Hepatocyte (in vitro differentiated cells): ENCODE measurements around the gene TSPAN9. TPM values are rescaled to one million over a fixed set of nuclear protein-coding genes. Genes with fewer than 3 reads are reported as not detected.

Experiments
- DNase-seq: peaks from one replicate; pipeline ENCODE4 v3.0.0-alpha.2; 2016; ENCODE audit warnings: low spot score
- H2AFZ ChIP-seq: fragments of 200-600 bp; sonication (generic); 2 replicates; pipeline ENCODE4 v1.6.0; 2016; ENCODE audit warnings: antibody characterized with exemption, mild to moderate bottlenecking
- H3K27ac ChIP-seq: fragments of 200-600 bp; sonication (generic); 2 replicates; pipeline ENCODE4 v1.5.1; 2016; ENCODE audit warnings: mild to moderate bottlenecking
- H3K27me3 ChIP-seq: fragments of 200-600 bp; sonication (generic); 2 replicates; pipeline ENCODE4 v1.6.1; 2016
- H3K36me3 ChIP-seq: fragments of 200-600 bp; sonication (generic); replicated peaks from 2 replicates; pipeline ENCODE4 v1.5.1; 2016; ENCODE audit warnings: low read depth; ENCODE audit not compliant: insufficient read depth
- H3K4me1 ChIP-seq: fragments of 200-600 bp; sonication (generic); 2 replicates; pipeline ENCODE4 v1.5.1; 2016; ENCODE audit warnings: mild to moderate bottlenecking, moderate library complexity; ENCODE audit not compliant: insufficient read depth
- H3K4me2 ChIP-seq: fragments of 200-600 bp; sonication (generic); 2 replicates; pipeline ENCODE4 v1.6.0; 2016
- H3K4me3 ChIP-seq: fragments of 200-600 bp; sonication (generic); 2 replicates; pipeline ENCODE4 v1.5.1; 2016; ENCODE audit warnings: mild to moderate bottlenecking
- H3K79me2 ChIP-seq: fragments of 200-600 bp; sonication (generic); 2 replicates; pipeline ENCODE4 v1.6.0; 2017; ENCODE audit warnings: mild to moderate bottlenecking
- H3K9me2 ChIP-seq: fragments of 200-600 bp; sonication (generic); replicated peaks from 2 replicates; pipeline ENCODE4 v1.6.0; 2017; ENCODE audit warnings: mild to moderate bottlenecking; ENCODE audit not compliant: insufficient read depth
- H3K9me3 ChIP-seq: fragments of 200-600 bp; sonication (generic); 2 replicates; pipeline ENCODE4 v1.5.1; 2016; ENCODE audit warnings: low read depth, mild to moderate bottlenecking
- H4K20me1 ChIP-seq: fragments of 200-600 bp; sonication (generic); 2 replicates; pipeline ENCODE4 v1.6.0; 2016; ENCODE audit warnings: mild to moderate bottlenecking; ENCODE audit not compliant: insufficient read depth, poor library complexity, severe bottlenecking
- EZH2 ChIP-seq: fragments of 200-600 bp; sonication (generic); IDR thresholded peaks from 2 replicates; pipeline ENCODE4 v1.6.1; 2016; ENCODE audit warnings: antibody characterized with exemption, mild to moderate bottlenecking, borderline replicate concordance
- EZH2phosphoT487 ChIP-seq: fragments of 200-600 bp; sonication (generic); IDR thresholded peaks from one replicate; pipeline ENCODE4 v1.6.1; 2018; ENCODE audit warnings: antibody characterized with exemption, mild to moderate bottlenecking, low read depth, moderate library complexity; ENCODE audit not compliant: unreplicated experiment, severe bottlenecking
- WGBS: methylation state at CpG from one replicate; pipeline ENCODE4 v1.1.6; 2016; ENCODE audit warnings: low lambda C conversion rate; ENCODE audit errors: missing lambda C conversion rate; 5-methylcytosine and 5-hydroxymethylcytosine counted together
- polyA plus RNA-seq: library from polyadenylated mRNA; unstranded; fragments of >200 nt; fragmentation: Nextera tagmentation; extraction: Ambion mirVana; gene quantifications from 2 replicates; pipeline ENCODE4 v1.2.1, GENCODE V29; 2016
- total RNA-seq: library from RNA; depleted of rRNA; stranded (reverse); fragments of >200 nt; gene quantifications from 2 replicates; pipeline ENCODE4 v1.2.3, GENCODE V29; 2014
- TF ChIP-seq, protein P1 (sequence below): fragments of 200-600 bp; sonication (generic); IDR thresholded peaks from 2 replicates; pipeline ENCODE4 v1.5.1; 2016; ENCODE audit warnings: antibody characterized with exemption, mild to moderate bottlenecking; ENCODE audit not compliant: poor library complexity

TSPAN9 gene
- total and polyA plus RNA-seq, 2 experiments from 2014 or later, result 16.6 to 38.6 TPM

GRCh38 chr12:3320881-3321509 lies 243.8 kb downstream of the TSPAN9 start:
- Histone ChIP-seq H3K36me3 (no peaks in the 10 kb centered on the region), H3K9me3 (no peaks in the 10 kb centered on the region), H3K9me2 (no peaks in the 10 kb centered on the region), H3K4me3 (no peak overlapping the region), H4K20me1 (no peaks in the 10 kb centered on the region), H3K79me2 (no peaks in the 10 kb centered on the region), H3K27ac (no peak overlapping the region), H3K4me2 (no peak overlapping the region), H3K4me1 (no peaks in the 10 kb centered on the region), H3K27me3 (no peaks in the 10 kb centered on the region), H2AFZ (no peak overlapping the region)
- 88% methylated on average over 17 of the region's 17 CpGs for WGBS
- DNase-seq, result no peak
- TF ChIP-seq, protein P1, sequence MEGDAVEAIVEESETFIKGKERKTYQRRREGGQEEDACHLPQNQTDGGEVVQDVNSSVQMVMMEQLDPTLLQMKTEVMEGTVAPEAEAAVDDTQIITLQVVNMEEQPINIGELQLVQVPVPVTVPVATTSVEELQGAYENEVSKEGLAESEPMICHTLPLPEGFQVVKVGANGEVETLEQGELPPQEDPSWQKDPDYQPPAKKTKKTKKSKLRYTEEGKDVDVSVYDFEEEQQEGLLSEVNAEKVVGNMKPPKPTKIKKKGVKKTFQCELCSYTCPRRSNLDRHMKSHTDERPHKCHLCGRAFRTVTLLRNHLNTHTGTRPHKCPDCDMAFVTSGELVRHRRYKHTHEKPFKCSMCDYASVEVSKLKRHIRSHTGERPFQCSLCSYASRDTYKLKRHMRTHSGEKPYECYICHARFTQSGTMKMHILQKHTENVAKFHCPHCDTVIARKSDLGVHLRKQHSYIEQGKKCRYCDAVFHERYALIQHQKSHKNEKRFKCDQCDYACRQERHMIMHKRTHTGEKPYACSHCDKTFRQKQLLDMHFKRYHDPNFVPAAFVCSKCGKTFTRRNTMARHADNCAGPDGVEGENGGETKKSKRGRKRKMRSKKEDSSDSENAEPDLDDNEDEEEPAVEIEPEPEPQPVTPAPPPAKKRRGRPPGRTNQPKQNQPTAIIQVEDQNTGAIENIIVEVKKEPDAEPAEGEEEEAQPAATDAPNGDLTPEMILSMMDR, result no peak
- no peak for TF ChIP-seq EZH2phosphoT487
- TF ChIP-seq EZH2, result no peak

DNA sequence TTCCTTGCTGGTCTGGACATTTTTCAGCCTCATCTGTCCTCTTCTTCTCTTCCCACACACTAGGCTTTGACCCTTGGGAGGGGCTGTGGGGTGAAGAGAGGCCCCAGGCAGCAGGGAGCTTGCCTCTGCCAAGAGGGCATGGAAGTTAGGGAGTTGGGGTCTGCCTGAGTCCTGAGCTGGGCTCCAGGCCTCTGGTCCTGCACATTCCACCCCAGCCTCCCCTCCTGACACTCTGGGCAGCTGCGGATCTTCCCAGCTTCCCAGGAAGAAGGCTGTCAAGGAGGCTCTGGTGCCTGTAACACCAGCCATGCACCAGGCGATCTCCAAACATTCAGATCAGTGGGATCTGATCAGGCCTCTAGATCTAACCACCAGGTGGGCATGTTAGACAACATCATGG lies 244.7 kb downstream of the TSPAN9 start:
- Histone ChIP-seq H3K4me2 (no peak overlapping the region), H3K27ac (no peak overlapping the region), H3K79me2 (no peaks in the 10 kb centered on the region), H3K27me3 (no peaks in the 10 kb centered on the region), H3K4me3 (no peak overlapping the region), H4K20me1 (no peaks in the 10 kb centered on the region), H2AFZ (no peak overlapping the region), H3K4me1 (no peaks in the 10 kb centered on the region), H3K36me3 (no peaks in the 10 kb centered on the region), H3K9me2 (no peaks in the 10 kb centered on the region), H3K9me3 (no peaks in the 10 kb centered on the region)
- 86% methylated on average over 2 of the region's 2 CpGs for WGBS
- no peak for DNase-seq
- TF ChIP-seq EZH2 (no peak), EZH2phosphoT487 (no peak)
- TF ChIP-seq, protein P1, result no peak

DNA sequence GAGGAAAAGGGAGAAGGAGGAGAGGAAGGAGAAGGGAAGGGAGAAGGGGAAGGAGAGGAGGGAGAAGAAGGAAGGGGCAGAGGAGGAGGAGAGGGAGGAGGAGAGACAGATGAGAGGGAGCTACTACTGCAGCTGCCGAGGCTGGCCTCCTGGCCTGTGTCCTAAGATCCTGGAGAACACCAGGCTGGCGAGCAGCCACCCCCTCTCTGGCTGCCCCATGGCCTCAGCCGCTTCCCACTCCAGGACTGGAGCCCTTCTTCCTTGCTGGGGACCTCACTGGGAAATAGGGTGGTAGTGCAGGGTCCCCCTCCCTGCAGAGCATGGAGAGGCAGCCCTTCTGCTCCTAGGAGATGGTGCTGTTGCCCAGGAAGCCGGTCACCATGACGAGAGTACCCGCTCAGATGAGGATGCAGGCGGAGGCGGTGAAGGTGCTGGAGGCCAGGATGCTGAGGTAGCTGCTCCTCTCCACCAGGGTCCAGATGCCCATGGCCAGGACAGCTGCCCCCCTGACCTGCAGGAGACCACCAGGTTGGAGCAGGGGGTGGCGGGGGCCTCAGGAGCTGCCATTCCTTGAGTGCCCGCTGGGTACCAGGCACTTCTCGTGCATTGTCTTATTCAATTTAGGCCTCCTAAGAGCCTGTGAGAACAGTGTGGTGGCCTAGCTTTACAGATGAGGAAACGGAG lies 246.0 kb downstream of the TSPAN9 start:
- Histone ChIP-seq H3K9me2 (no peaks in the 10 kb centered on the region), H3K4me2 (no peak overlapping the region), H2AFZ (no peak overlapping the region), H3K36me3 (no peaks in the 10 kb centered on the region), H3K4me1 (no peaks in the 10 kb centered on the region), H4K20me1 (no peaks in the 10 kb centered on the region), H3K9me3 (no peaks in the 10 kb centered on the region), H3K79me2 (no peaks in the 10 kb centered on the region), H3K4me3 (no peak overlapping the region), H3K27me3 (no peaks in the 10 kb centered on the region), H3K27ac (no peak overlapping the region)
- TF ChIP-seq EZH2phosphoT487 (no peak), EZH2 (no peak)
- TF ChIP-seq, protein P1, result no peak
- 93% methylated on average over 12 of the region's 12 CpGs for WGBS
- DNase-seq, result no peak
